C4-2B (cell line): ENCODE results near the gene UPF2.

Experiments used
- ZFX ChIP-seq: fragments of 450-650 bp; IDR thresholded peaks from 2 replicates; pipeline ENCODE4 v1.6.1; 2017
- TF ChIP-seq, protein P1 (sequence below): fragments of 450-650 bp; conservative IDR thresholded peaks from 2 replicates; pipeline ENCODE4 v1.5.1; 2017; ENCODE audit warnings: mild to moderate bottlenecking

DNA sequence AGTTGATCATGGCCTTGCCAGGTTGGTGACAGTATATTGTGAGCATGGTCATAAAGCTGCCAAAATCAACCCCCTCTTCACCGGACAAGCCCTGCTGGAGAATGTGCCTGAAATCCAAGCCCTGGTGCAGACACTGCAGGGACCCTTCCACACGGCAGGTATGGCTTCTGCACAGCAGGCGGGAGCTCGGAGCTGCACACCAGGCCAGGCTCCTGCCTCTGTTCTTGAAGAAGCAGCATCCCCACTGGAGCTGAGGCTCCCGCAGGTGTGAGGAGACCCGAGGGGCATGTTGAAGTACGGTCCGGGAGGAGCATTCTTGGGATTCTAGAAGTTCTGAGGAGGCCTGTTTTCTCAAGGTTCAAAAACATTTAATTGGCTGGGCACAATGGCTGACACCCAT lies 38.9 kb upstream of the UPF2 start:
- TF ChIP-seq, protein P1, sequence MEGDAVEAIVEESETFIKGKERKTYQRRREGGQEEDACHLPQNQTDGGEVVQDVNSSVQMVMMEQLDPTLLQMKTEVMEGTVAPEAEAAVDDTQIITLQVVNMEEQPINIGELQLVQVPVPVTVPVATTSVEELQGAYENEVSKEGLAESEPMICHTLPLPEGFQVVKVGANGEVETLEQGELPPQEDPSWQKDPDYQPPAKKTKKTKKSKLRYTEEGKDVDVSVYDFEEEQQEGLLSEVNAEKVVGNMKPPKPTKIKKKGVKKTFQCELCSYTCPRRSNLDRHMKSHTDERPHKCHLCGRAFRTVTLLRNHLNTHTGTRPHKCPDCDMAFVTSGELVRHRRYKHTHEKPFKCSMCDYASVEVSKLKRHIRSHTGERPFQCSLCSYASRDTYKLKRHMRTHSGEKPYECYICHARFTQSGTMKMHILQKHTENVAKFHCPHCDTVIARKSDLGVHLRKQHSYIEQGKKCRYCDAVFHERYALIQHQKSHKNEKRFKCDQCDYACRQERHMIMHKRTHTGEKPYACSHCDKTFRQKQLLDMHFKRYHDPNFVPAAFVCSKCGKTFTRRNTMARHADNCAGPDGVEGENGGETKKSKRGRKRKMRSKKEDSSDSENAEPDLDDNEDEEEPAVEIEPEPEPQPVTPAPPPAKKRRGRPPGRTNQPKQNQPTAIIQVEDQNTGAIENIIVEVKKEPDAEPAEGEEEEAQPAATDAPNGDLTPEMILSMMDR: no peak
- TF ChIP-seq ZFX: no peak
